ENCODE results near the gene OSR1. TPM values are rescaled to one million over a fixed set of nuclear protein-coding genes. Genes with fewer than 3 reads are reported as not detected.

OSR1 gene
- total RNA-seq, 1 donor from 2014 or later: 8.0 TPM

Small RNAs within 50 kb of the gene (microRNA-seq; reads per million reads assigned to microRNA genes)
- 5.9 reads per million for gene MIR4757 (ENCODE audit: borderline number of aligned reads)

All from left ventricle myocardium superior (tissue), 1 donor.